GM18873 (cell line): ENCODE results near the gene RBM47.
"Not testable (repeated sequence)": the region's sequence is repeated elsewhere in the genome, so short reads cannot be mapped to it uniquely, and the experiment has no call there.

Source experiments
- ATAC-seq: cut with Tn5 transposase; IDR thresholded peaks from one replicate; pipeline ENCODE4 v1.9.1; 2021; ENCODE audit warnings: mild to moderate bottlenecking, moderate library complexity, moderate number of reproducible peaks; ENCODE audit not compliant: unreplicated experiment, low FRiP score

The RBM47 gene

GRCh38 chr4:40461062-40461461, 168.6 kb downstream of the RBM47 start:
- no peak for ATAC-seq

- no peak for ATAC-seq
Measured at GRCh38 chr4:40458683-40459082, 171.0 kb downstream of the RBM47 start.

GRCh38 chr4:40458109-40458508, 171.6 kb downstream of the RBM47 start:
- no peak for ATAC-seq

GRCh38 chr4:40455340-40455902, 174.2 kb downstream of the RBM47 start:
- no peak for ATAC-seq

- no peak for ATAC-seq
Measured at GRCh38 chr4:40454816-40455215, 174.8 kb downstream of the RBM47 start.

GRCh38 chr4:40453912-40454311, 175.8 kb downstream of the RBM47 start:
- ATAC-seq = no peak

GRCh38 chr4:40448875-40449274, 180.8 kb downstream of the RBM47 start:
- no peak for ATAC-seq

- ATAC-seq = no peak
Measured at GRCh38 chr4:40446839-40447238, 182.8 kb downstream of the RBM47 start.

GRCh38 chr4:40446261-40446750, 183.4 kb downstream of the RBM47 start:
- not testable (repeated sequence) for ATAC-seq

GRCh38 chr4:40445671-40446070, 184.0 kb downstream of the RBM47 start:
- no peak for ATAC-seq

- ATAC-seq = no peak
Measured at GRCh38 chr4:40441430-40441829, 188.2 kb downstream of the RBM47 start.

GRCh38 chr4:40439519-40439918, 190.1 kb downstream of the RBM47 start:
- no peak for ATAC-seq

- no peak for ATAC-seq
Measured at GRCh38 chr4:40438384-40439026, 191.2 kb downstream of the RBM47 start.

- ATAC-seq = no peak
Measured at GRCh38 chr4:40437741-40438383, 191.8 kb downstream of the RBM47 start.

- ATAC-seq = not testable (repeated sequence)
Measured at GRCh38 chr4:40435306-40435705, 194.4 kb downstream of the RBM47 start.

- no peak for ATAC-seq
Measured at GRCh38 chr4:40434126-40434687, 195.5 kb downstream of the RBM47 start.

- ATAC-seq = no peak
Measured at GRCh38 chr4:40432504-40432903, 197.2 kb downstream of the RBM47 start.

- ATAC-seq = not testable (repeated sequence)
Measured at GRCh38 chr4:40427871-40428270, 201.8 kb downstream of the RBM47 start.

GRCh38 chr4:40427128-40427527, 202.5 kb downstream of the RBM47 start:
- ATAC-seq = no peak

GRCh38 chr4:40425799-40426574, 203.7 kb downstream of the RBM47 start:
- ATAC-seq = no peak

GRCh38 chr4:40423735-40424134, 205.9 kb downstream of the RBM47 start:
- ATAC-seq = no peak
